ENCODE data around the gene P3H3.

Gene P3H3

GRCh38 chr12:6782119-6782518 is 46.1 kb upstream of the P3H3 start:
- TF ChIP-seq CTCF (IDR thresholded peaks at IDR 0.05): no peak
- H3K27ac ChIP-seq: no peak overlapping the region
- H3K4me1 ChIP-seq: peaks cover 0 to 18% (median 11%) of the 10 kb centered on the region in 4 donors
- no peaks in the 10 kb centered on the region for H3K36me3 ChIP-seq
- intact Hi-C loops (cut with DNase I; ENCODE audit: low total_unique reads): no loop called here
- H3K4me3 ChIP-seq: no peak overlapping the region
- H3K9me3 ChIP-seq: no peaks in the 10 kb centered on the region
- H3K27me3 ChIP-seq: no peaks in the 10 kb centered on the region
- DNase-seq: no peak

GRCh38 chr12:6782850-6783566 is 45.2 kb upstream of the P3H3 start:
- H3K9me3 ChIP-seq: no peaks in the 10 kb centered on the region
- no peaks in the 10 kb centered on the region for H3K36me3 ChIP-seq
- H3K4me1 ChIP-seq: peaks cover 0 to 13% (median 7%) of the 10 kb centered on the region in 4 donors
- no peak overlapping the region for H3K27ac ChIP-seq
- H3K27me3 ChIP-seq: no peaks in the 10 kb centered on the region
- no peak for TF ChIP-seq CTCF (IDR thresholded peaks at IDR 0.05)
- intact Hi-C loops (cut with DNase I; ENCODE audit: low total_unique reads): no loop called here
- no peak overlapping the region for H3K4me3 ChIP-seq
- no peak for DNase-seq

- H3K9me3 ChIP-seq: no peaks in the 10 kb centered on the region
- H3K4me1 ChIP-seq: peaks cover 0 to 4% (median 0%) of the 10 kb centered on the region in 4 donors
- H3K27ac ChIP-seq: no peak overlapping the region
- H3K27me3 ChIP-seq: no peaks in the 10 kb centered on the region
- no peak for TF ChIP-seq CTCF (IDR thresholded peaks at IDR 0.05)
- H3K36me3 ChIP-seq: no peaks in the 10 kb centered on the region
- intact Hi-C loops (cut with DNase I; ENCODE audit: low total_unique reads): no loop called here
- no peak for DNase-seq
- H3K4me3 ChIP-seq: no peak overlapping the region
These were observed 44.4 kb upstream of the P3H3 start for GRCh38 chr12:6783828-6784227.

- no peaks in the 10 kb centered on the region for H3K36me3 ChIP-seq
- no peaks in the 10 kb centered on the region for H3K4me1 ChIP-seq
- H3K9me3 ChIP-seq: no peaks in the 10 kb centered on the region
- no peak for TF ChIP-seq CTCF (IDR thresholded peaks at IDR 0.05)
- H3K4me3 ChIP-seq: no peak overlapping the region
- no peak overlapping the region for H3K27ac ChIP-seq
- DNase-seq: no peak
- H3K27me3 ChIP-seq: no peaks in the 10 kb centered on the region
- intact Hi-C loops (cut with DNase I; ENCODE audit: low total_unique reads): no loop called here
These were observed 43.9 kb upstream of the P3H3 start for GRCh38 chr12:6784296-6784695.

- H3K27me3 ChIP-seq: no peaks in the 10 kb centered on the region
- H3K27ac ChIP-seq: no peak overlapping the region
- H3K36me3 ChIP-seq: no peaks in the 10 kb centered on the region
- DNase-seq: no peak
- no peaks in the 10 kb centered on the region for H3K4me1 ChIP-seq
- no peak overlapping the region for H3K4me3 ChIP-seq
- no peaks in the 10 kb centered on the region for H3K9me3 ChIP-seq
- intact Hi-C loops (cut with DNase I; ENCODE audit: low total_unique reads): no loop called here
- TF ChIP-seq CTCF (IDR thresholded peaks at IDR 0.05): no peak
These were observed 43.4 kb upstream of the P3H3 start for GRCh38 chr12:6784761-6785160.

Data from tibial artery (tissue), 4 donors.